GM23338 (cell line): ENCODE measurements around the gene CDK18. TPM values are rescaled to one million over a fixed set of nuclear protein-coding genes. Genes with fewer than 3 reads are reported as not detected.

ENCODE experiments used
- ATAC-seq: fragments of 200-7000 bp; cut with Tn5 transposase; 3 replicates; pipeline ENCODE4 v1.9.1; 2020
- DNase-seq: peaks from one replicate; pipeline ENCODE4 v3.0.0-alpha.2; 2015; ENCODE audit warnings: low spot score
- H2AFZ ChIP-seq: fragments of 200-600 bp; sonication (generic); 2 replicates; pipeline ENCODE4 v1.8.0; 2016; ENCODE audit warnings: antibody characterized with exemption, mild to moderate bottlenecking, moderate library complexity
- H3F3A ChIP-seq: fragments of 200-600 bp; sonication (generic); replicated peaks from 2 replicates; pipeline ENCODE4 v1.8.0; 2017; ENCODE audit warnings: antibody characterized with exemption, mixed run types, low read depth
- H3K27ac ChIP-seq: fragments of 200-600 bp; sonication (generic); 2 replicates; pipeline ENCODE4 v1.6.1; 2016; ENCODE audit warnings: low read depth
- H3K27me3 ChIP-seq: fragments of 200-600 bp; sonication (generic); 2 replicates; pipeline ENCODE4 v1.8.0; 2016; ENCODE audit warnings: mild to moderate bottlenecking, mixed run types, moderate library complexity; ENCODE audit not compliant: insufficient read depth
- H3K36me3 ChIP-seq: fragments of 200-600 bp; sonication (generic); 2 replicates; pipeline ENCODE4 v1.8.0; 2016; ENCODE audit warnings: mild to moderate bottlenecking; ENCODE audit not compliant: insufficient read depth
- H3K4me1 ChIP-seq: fragments of 200-600 bp; sonication (generic); 2 replicates; pipeline ENCODE4 v1.8.0; 2016; ENCODE audit warnings: mild to moderate bottlenecking, moderate library complexity; ENCODE audit not compliant: insufficient read depth
- H3K4me2 ChIP-seq: fragments of 200-600 bp; sonication (generic); 2 replicates; pipeline ENCODE4 v1.7.1; 2017; ENCODE audit warnings: mixed run types
- H3K4me3 ChIP-seq: fragments of 200-600 bp; sonication (generic); 2 replicates; pipeline ENCODE4 v1.6.1; 2016; ENCODE audit warnings: mixed run types
- H3K79me2 ChIP-seq: fragments of 200-600 bp; sonication (generic); replicated peaks from 2 replicates; pipeline ENCODE4 v1.8.0; 2017; ENCODE audit warnings: mild to moderate bottlenecking; ENCODE audit not compliant: insufficient read depth
- H3K9me2 ChIP-seq: fragments of 200-600 bp; sonication (generic); 2 replicates; pipeline ENCODE4 v1.8.0; 2017; ENCODE audit not compliant: insufficient read depth
- H4K20me1 ChIP-seq: fragments of 200-600 bp; sonication (generic); replicated peaks from 2 replicates; pipeline ENCODE4 v1.8.0; 2017; ENCODE audit warnings: mild to moderate bottlenecking; ENCODE audit not compliant: insufficient read depth
- H3K27ac Mint-ChIP-seq: 2 replicates; pipeline ENCODE4 v1.8.0; 2020; ENCODE audit warnings: inconsistent platforms, mild to moderate bottlenecking, moderate library complexity, mixed read lengths
- H3K27me3 Mint-ChIP-seq: 3 replicates; pipeline ENCODE4 v1.8.0; 2022; ENCODE audit warnings: low read depth, mild to moderate bottlenecking, moderate library complexity, mixed read lengths, inconsistent platforms; ENCODE audit not compliant: insufficient read depth, poor library complexity
- H3K36me3 Mint-ChIP-seq: 3 replicates; pipeline ENCODE4 v1.8.0; 2021; ENCODE audit warnings: low read depth, mild to moderate bottlenecking, inconsistent platforms, moderate library complexity, mixed read lengths
- H3K4me1 Mint-ChIP-seq: 3 replicates; pipeline ENCODE4 v1.8.0; 2020; ENCODE audit warnings: mild to moderate bottlenecking, inconsistent platforms, mixed read lengths
- H3K4me3 Mint-ChIP-seq: 3 replicates; pipeline ENCODE4 v1.8.0; 2021; ENCODE audit warnings: moderate library complexity, mild to moderate bottlenecking, inconsistent platforms, mixed read lengths
- H3K9me3 Mint-ChIP-seq: 3 replicates; pipeline ENCODE4 v1.8.0; 2020; ENCODE audit warnings: moderate library complexity, mild to moderate bottlenecking, inconsistent platforms, mixed read lengths
- ETS1 ChIP-seq: IDR thresholded peaks from 2 replicates; pipeline ENCODE4 v1.6.1; 2016; ENCODE audit warnings: antibody characterized with exemption
- EZH2 ChIP-seq: fragments of 200-600 bp; sonication (generic); IDR thresholded peaks from one replicate; pipeline ENCODE4 v1.8.0; 2017; ENCODE audit warnings: antibody characterized with exemption, mild to moderate bottlenecking, low read depth; ENCODE audit not compliant: unreplicated experiment
- JUNB ChIP-seq: IDR thresholded peaks from one replicate; pipeline ENCODE4 v1.6.1; 2016; ENCODE audit warnings: antibody characterized with exemption; ENCODE audit not compliant: unreplicated experiment
- POLR2AphosphoS5 ChIP-seq: IDR thresholded peaks from 2 replicates; pipeline ENCODE4 v1.6.1; 2016; ENCODE audit warnings: antibody characterized with exemption, low read depth
- STAT1 ChIP-seq: IDR thresholded peaks from one replicate; pipeline ENCODE4 v1.6.1; 2016; ENCODE audit warnings: antibody characterized with exemption; ENCODE audit not compliant: unreplicated experiment
- ZNF114 ChIP-seq: fragments of 250-450 bp; sonication (Bioruptor Pico); IDR thresholded peaks from 2 replicates; pipeline ENCODE4 v1.5.0; 2020; ENCODE audit warnings: mild to moderate bottlenecking, moderate library complexity
- ZNF331 ChIP-seq: fragments of 250-450 bp; sonication (Bioruptor Pico); IDR thresholded peaks from 2 replicates; pipeline ENCODE4 v1.5.0; 2020; ENCODE audit warnings: low read depth, mild to moderate bottlenecking, moderate library complexity
- polyA plus RNA-seq: library from polyadenylated mRNA; unstranded; fragments of >200 nt; fragmentation: Nextera tagmentation; extraction: Ambion mirVana; gene quantifications from 2 replicates; pipeline ENCODE4 v1.2.1, GENCODE V29; 2016
- total RNA-seq: library from RNA; depleted of rRNA; stranded (reverse); fragments of >200 nt; shearing (Covaris generic); gene quantifications from 2 replicates; pipeline ENCODE4 v1.2.3, GENCODE V29; 2014
- TF ChIP-seq, protein P1 (sequence below), 2 experiments: fragments of 200-600 bp in 1 of 2; sonication (generic) in 1 of 2; conservative IDR thresholded peaks; 2 replicates each; pipeline versions ENCODE4 v1.5.1 to v1.6.1; 2016 to 2017; ENCODE audit warnings: antibody characterized with exemption in 2 of 2, low read depth in 2 of 2, mild to moderate bottlenecking in 2 of 2, moderate library complexity in 1 of 2
- TF ChIP-seq, protein P2 (sequence below): fragments of 250-450 bp; sonication (Bioruptor Pico); IDR thresholded peaks from 2 replicates; pipeline ENCODE4 v1.5.0; 2020; ENCODE audit warnings: mild to moderate bottlenecking, moderate library complexity

Gene CDK18
- total and polyA plus RNA-seq, 2 experiments from 2014 or later = 21.1 to 46.5 TPM

GRCh38 chr1:205497351-205497750 is 7.1 kb upstream of the CDK18 start:
- Histone ChIP-seq H3K4me2 (no peak overlapping the region), H4K20me1 (no peaks in the 10 kb centered on the region), H3K9me2 (0 out of 2 replicates have a peak, but pooled peaks cover 3% of the 10 kb centered on the region), H3K27me3 (no peaks in the 10 kb centered on the region), H3K27ac (no peak overlapping the region), H3F3A (no peaks in the 10 kb centered on the region), H3K4me1 (peaks cover 27% of the 10 kb centered on the region), H3K36me3 (no peaks in the 10 kb centered on the region), H2AFZ (no peak overlapping the region), H3K79me2 (no peaks in the 10 kb centered on the region), H3K4me3 (no peak overlapping the region)
- no peak overlapping the region for H3K27ac Mint-ChIP-seq
- peaks cover 24% of the 10 kb centered on the region for H3K27me3 Mint-ChIP-seq
- ATAC-seq (no peak), DNase-seq (no peak)
- no peak for TF ChIP-seq JUNB
- TF ChIP-seq ETS1 = no peak
- TF ChIP-seq POLR2AphosphoS5 = no peak
- TF ChIP-seq, protein P1, sequence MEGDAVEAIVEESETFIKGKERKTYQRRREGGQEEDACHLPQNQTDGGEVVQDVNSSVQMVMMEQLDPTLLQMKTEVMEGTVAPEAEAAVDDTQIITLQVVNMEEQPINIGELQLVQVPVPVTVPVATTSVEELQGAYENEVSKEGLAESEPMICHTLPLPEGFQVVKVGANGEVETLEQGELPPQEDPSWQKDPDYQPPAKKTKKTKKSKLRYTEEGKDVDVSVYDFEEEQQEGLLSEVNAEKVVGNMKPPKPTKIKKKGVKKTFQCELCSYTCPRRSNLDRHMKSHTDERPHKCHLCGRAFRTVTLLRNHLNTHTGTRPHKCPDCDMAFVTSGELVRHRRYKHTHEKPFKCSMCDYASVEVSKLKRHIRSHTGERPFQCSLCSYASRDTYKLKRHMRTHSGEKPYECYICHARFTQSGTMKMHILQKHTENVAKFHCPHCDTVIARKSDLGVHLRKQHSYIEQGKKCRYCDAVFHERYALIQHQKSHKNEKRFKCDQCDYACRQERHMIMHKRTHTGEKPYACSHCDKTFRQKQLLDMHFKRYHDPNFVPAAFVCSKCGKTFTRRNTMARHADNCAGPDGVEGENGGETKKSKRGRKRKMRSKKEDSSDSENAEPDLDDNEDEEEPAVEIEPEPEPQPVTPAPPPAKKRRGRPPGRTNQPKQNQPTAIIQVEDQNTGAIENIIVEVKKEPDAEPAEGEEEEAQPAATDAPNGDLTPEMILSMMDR (conservative IDR thresholded peaks at IDR 0.05; ENCODE audit: low read depth in 2 of 2) = no peak
- no peak for TF ChIP-seq EZH2
- TF ChIP-seq ZNF331 (CRISPR knock-in tag) = no peak
- H3K4me1 Mint-ChIP-seq = peaks cover 48% of the 10 kb centered on the region
- no peak overlapping the region for H3K4me3 Mint-ChIP-seq
- peaks cover 3% of the 10 kb centered on the region; the same call in 2 of the 3 replicates for H3K9me3 Mint-ChIP-seq
- H3K36me3 Mint-ChIP-seq = no peaks in the 10 kb centered on the region

- Mint-ChIP-seq H3K27ac (no peak overlapping the region), H3K9me3 (peaks cover 3% of the 10 kb centered on the region; the same call in 2 of the 3 replicates), H3K27me3 (peaks cover 10% of the 10 kb centered on the region), H3K4me1 (peaks cover 46% of the 10 kb centered on the region), H3K4me3 (no peak overlapping the region), H3K36me3 (no peaks in the 10 kb centered on the region)
- no peak overlapping the region for H2AFZ ChIP-seq
- H3F3A ChIP-seq = 0 out of 2 replicates have a peak, but pooled peaks cover 4% of the 10 kb centered on the region
- no peaks in the 10 kb centered on the region for H4K20me1 ChIP-seq
- H3K4me3 ChIP-seq = no peak overlapping the region
- no peaks in the 10 kb centered on the region; the same call in 1 of the 2 replicates for H3K79me2 ChIP-seq
- DNase-seq = no peak
- H3K4me1 ChIP-seq = peaks cover 28% of the 10 kb centered on the region
- no peak for ATAC-seq
- no peaks in the 10 kb centered on the region for H3K36me3 ChIP-seq
- no peaks in the 10 kb centered on the region for H3K27me3 ChIP-seq
- H3K9me2 ChIP-seq = 0 out of 2 replicates have a peak, but pooled peaks cover 3% of the 10 kb centered on the region
- H3K4me2 ChIP-seq = no peak overlapping the region
- H3K27ac ChIP-seq = no peak overlapping the region
- no peak for TF ChIP-seq STAT1
- no peak for TF ChIP-seq ETS1
- TF ChIP-seq JUNB = no peak
- TF ChIP-seq ZNF114 = no peak
- TF ChIP-seq, protein P2, sequence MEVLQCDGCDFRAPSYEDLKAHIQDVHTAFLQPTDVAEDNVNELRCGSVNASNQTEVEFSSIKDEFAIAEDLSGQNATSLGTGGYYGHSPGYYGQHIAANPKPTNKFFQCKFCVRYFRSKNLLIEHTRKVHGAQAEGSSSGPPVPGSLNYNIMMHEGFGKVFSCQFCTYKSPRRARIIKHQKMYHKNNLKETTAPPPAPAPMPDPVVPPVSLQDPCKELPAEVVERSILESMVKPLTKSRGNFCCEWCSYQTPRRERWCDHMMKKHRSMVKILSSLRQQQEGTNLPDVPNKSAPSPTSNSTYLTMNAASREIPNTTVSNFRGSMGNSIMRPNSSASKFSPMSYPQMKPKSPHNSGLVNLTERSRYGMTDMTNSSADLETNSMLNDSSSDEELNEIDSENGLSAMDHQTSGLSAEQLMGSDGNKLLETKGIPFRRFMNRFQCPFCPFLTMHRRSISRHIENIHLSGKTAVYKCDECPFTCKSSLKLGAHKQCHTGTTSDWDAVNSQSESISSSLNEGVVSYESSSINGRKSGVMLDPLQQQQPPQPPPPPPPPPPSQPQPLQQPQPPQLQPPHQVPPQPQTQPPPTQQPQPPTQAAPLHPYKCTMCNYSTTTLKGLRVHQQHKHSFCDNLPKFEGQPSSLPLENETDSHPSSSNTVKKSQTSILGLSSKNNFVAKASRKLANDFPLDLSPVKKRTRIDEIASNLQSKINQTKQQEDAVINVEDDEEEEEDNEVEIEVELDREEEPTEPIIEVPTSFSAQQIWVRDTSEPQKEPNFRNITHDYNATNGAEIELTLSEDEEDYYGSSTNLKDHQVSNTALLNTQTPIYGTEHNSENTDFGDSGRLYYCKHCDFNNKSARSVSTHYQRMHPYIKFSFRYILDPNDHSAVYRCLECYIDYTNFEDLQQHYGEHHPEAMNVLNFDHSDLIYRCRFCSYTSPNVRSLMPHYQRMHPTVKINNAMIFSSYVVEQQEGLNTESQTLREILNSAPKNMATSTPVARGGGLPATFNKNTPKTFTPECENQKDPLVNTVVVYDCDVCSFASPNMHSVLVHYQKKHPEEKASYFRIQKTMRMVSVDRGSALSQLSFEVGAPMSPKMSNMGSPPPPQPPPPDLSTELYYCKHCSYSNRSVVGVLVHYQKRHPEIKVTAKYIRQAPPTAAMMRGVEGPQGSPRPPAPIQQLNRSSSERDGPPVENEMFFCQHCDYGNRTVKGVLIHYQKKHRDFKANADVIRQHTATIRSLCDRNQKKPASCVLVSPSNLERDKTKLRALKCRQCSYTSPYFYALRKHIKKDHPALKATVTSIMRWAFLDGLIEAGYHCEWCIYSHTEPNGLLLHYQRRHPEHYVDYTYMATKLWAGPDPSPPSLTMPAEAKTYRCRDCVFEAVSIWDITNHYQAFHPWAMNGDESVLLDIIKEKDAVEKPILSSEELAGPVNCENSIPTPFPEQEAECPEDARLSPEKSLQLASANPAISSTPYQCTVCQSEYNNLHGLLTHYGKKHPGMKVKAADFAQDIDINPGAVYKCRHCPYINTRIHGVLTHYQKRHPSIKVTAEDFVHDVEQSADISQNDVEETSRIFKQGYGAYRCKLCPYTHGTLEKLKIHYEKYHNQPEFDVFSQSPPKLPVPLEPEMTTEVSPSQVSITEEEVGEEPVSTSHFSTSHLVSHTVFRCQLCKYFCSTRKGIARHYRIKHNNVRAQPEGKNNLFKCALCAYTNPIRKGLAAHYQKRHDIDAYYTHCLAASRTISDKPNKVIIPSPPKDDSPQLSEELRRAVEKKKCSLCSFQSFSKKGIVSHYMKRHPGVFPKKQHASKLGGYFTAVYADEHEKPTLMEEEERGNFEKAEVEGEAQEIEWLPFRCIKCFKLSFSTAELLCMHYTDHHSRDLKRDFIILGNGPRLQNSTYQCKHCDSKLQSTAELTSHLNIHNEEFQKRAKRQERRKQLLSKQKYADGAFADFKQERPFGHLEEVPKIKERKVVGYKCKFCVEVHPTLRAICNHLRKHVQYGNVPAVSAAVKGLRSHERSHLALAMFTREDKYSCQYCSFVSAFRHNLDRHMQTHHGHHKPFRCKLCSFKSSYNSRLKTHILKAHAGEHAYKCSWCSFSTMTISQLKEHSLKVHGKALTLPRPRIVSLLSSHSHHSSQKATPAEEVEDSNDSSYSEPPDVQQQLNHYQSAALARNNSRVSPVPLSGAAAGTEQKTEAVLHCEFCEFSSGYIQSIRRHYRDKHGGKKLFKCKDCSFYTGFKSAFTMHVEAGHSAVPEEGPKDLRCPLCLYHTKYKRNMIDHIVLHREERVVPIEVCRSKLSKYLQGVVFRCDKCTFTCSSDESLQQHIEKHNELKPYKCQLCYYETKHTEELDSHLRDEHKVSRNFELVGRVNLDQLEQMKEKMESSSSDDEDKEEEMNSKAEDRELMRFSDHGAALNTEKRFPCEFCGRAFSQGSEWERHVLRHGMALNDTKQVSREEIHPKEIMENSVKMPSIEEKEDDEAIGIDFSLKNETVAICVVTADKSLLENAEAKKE (CRISPR knock-in tag) = no peak
- no peak for TF ChIP-seq POLR2AphosphoS5
- no peak for TF ChIP-seq EZH2
Observed at GRCh38 chr1:205499789-205500188, 4.7 kb upstream of the CDK18 start.
